ENCODE measurements around the gene KLHL26.

Gene KLHL26

GRCh38 chr19:18604820-18605159 lies 32.0 kb upstream of the KLHL26 start:
- POLR2A ChIA-PET = interaction anchor here (1.1 kb wide), 1 partner anchor 16 kb away, joined by 8 read pairs; no protein-coding TSS in a partner anchor
- H3K27ac ChIP-seq (ENCODE audit: extremely low read depth, low read depth, low read length) = no peak overlapping the region
- CTCF ChIA-PET = interaction anchor here (1.1 kb wide), 1 partner anchor 72 kb away, joined by 6 read pairs; no protein-coding TSS in a partner anchor

GRCh38 chr19:18605196-18605545 lies 31.7 kb upstream of the KLHL26 start:
- Histone ChIP-seq H3K4me3 (ENCODE audit: low read depth, low read length) (no peak overlapping the region), H3K4me1 (ENCODE audit: control insufficient read depth, insufficient read depth, low read length) (no peaks in the 10 kb centered on the region; the same call in 1 of the 2 replicates), H3K9me3 (ENCODE audit: control insufficient read depth, insufficient read depth, low read depth, low read length) (no peaks in the 10 kb centered on the region), H3K27ac (ENCODE audit: extremely low read depth, low read depth, low read length) (no peak overlapping the region), H3K36me3 (ENCODE audit: control insufficient read depth in 2 of 2, insufficient read depth in 1 of 2, low read length in 2 of 2) (no peaks in the 10 kb centered on the region)
- POLR2A ChIA-PET = interaction anchor here (1.1 kb wide), 1 partner anchor 16 kb away, joined by 8 read pairs; no protein-coding TSS in a partner anchor
- TF ChIP-seq ZNF555 (tag by site-specific recombination; conservative IDR thresholded peaks at IDR 0.05) (no peak), ZSCAN16 (tag by site-specific recombination; IDR thresholded peaks at IDR 0.05) (no peak), ZNF146 (tag by site-specific recombination; IDR thresholded peaks at IDR 0.05) (no peak), SP7 (tag by site-specific recombination; IDR thresholded peaks at IDR 0.05) (no peak), ZXDB (tag by site-specific recombination; IDR thresholded peaks at IDR 0.05) (no peak), ZIC2 (tag by site-specific recombination; IDR thresholded peaks at IDR 0.05) (0 out of 2 replicates have a peak, but pooled peaks have one; percentile 9), KLF7 (tag by site-specific recombination; IDR thresholded peaks at IDR 0.05; ENCODE audit: borderline replicate concordance) (no peak), ZNF629 (tag by site-specific recombination; IDR thresholded peaks at IDR 0.05) (no peak), WT1 (tag by site-specific recombination; IDR thresholded peaks at IDR 0.05) (no peak), ZNF623 (tag by site-specific recombination; IDR thresholded peaks at IDR 0.05) (no peak), ZBTB8A (tag by site-specific recombination; IDR thresholded peaks at IDR 0.05) (peak; percentile 76), ZNF211 (tag by site-specific recombination; IDR thresholded peaks at IDR 0.05; ENCODE audit: low read depth) (no peak), MYNN (tag by site-specific recombination; IDR thresholded peaks at IDR 0.05; ENCODE audit: borderline replicate concordance) (no peak), ZNF324 (tag by site-specific recombination; IDR thresholded peaks at IDR 0.05) (no peak), KLF17 (tag by site-specific recombination; IDR thresholded peaks at IDR 0.05) (no peak), ZNF747 (tag by site-specific recombination; IDR thresholded peaks at IDR 0.05) (no peak), ZNF433 (tag by site-specific recombination; IDR thresholded peaks at IDR 0.05; ENCODE audit: low read depth) (no peak), ZSCAN5A (tag by site-specific recombination; IDR thresholded peaks at IDR 0.05) (no peak), PRDM1 (tag by site-specific recombination; IDR thresholded peaks at IDR 0.05) (no peak), KLF10 (tag by site-specific recombination; IDR thresholded peaks at IDR 0.05) (no peak), HIC1 (tag by site-specific recombination; IDR thresholded peaks at IDR 0.05) (peak; percentile 35; the same call in 1 of the 2 replicates), ZNF366 (tag by site-specific recombination; conservative IDR thresholded peaks at IDR 0.05) (no peak)
- CTCF ChIA-PET = interaction anchor here (1.1 kb wide), 1 partner anchor 72 kb away, joined by 6 read pairs; no protein-coding TSS in a partner anchor

More at GRCh38 chr19:18604820-18605159, 32.0 kb upstream of the KLHL26 start:
- TF ChIP-seq PRDM1 (tag by site-specific recombination; IDR thresholded peaks at IDR 0.05) (peak; percentile 38), ZNF394 (tag by site-specific recombination; IDR thresholded peaks at IDR 0.05; ENCODE audit: borderline replicate concordance) (no peak)
- Histone ChIP-seq H3K4me1 (ENCODE audit: control insufficient read depth, insufficient read depth, low read length) (no peaks in the 10 kb centered on the region; the same call in 1 of the 2 replicates), H3K4me3 (ENCODE audit: low read depth, low read length) (no peak overlapping the region), H3K36me3 (ENCODE audit: control insufficient read depth in 2 of 2, insufficient read depth in 1 of 2, low read length in 2 of 2) (no peaks in the 10 kb centered on the region), H3K9me3 (ENCODE audit: control insufficient read depth, insufficient read depth, low read depth, low read length) (no peaks in the 10 kb centered on the region)

Measured in HEK293 (cell line).